Activated CD8-positive, alpha-beta memory T cell treated with anti-CD3 and anti-CD28 coated beads, Interleukin-2, amount 50 U/mL, for 1 hour (primary cell): ENCODE data around the gene ADAMTS2.
"Not testable (repeated sequence)": the region's sequence is repeated elsewhere in the genome, so short reads cannot be mapped to it uniquely, and the experiment has no call there.

Experiments used
- DNase-seq: peaks from one replicate; pipeline ENCODE4 v3.0.0-alpha.2; 2020; ENCODE audit errors: extremely low read depth

ADAMTS2 gene

DNA sequence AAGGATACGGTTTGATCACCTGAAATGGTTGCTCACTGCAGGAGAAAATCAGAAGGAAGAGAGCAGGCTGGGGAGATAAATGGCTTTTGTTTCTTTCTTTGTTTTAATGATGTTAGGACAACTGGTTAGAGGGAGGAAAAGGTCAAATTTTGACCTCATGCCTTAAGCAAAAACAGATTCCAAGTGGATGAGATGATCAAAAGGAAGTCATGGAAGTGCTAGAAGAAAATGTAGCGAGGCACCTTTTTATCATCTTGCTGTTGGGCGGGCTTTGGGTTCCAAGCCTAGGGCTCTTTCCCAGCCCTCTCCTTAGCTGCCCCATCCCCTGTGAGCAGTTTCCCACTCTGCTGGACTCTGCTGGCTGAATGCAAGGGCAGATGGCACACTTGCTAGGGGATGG lies 127.9 kb downstream of the ADAMTS2 start:
- no peak for DNase-seq

DNA sequence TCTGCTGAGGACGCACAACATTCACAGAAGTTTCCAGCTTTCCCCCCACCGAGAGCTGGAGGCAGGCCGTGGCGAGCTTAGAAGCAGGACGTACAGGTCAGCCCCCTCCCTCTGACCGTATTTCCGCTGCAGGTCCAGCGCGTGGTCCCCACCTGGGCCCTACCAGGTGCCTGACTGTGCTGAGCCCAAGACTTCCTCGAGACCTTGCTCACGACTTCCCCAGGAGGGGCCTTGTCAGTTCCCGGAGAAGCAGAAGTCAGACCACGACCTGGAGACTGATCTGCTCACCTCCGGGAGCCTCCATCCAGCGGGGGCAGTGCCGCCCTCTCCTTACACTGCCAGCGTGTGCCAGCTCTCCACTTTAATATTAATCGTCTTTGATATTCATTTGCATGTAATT lies 128.9 kb downstream of the ADAMTS2 start:
- DNase-seq, result not testable (repeated sequence)

GRCh38 chr5:179215576-179215975 lies 129.7 kb downstream of the ADAMTS2 start:
- DNase-seq, result no peak

DNA sequence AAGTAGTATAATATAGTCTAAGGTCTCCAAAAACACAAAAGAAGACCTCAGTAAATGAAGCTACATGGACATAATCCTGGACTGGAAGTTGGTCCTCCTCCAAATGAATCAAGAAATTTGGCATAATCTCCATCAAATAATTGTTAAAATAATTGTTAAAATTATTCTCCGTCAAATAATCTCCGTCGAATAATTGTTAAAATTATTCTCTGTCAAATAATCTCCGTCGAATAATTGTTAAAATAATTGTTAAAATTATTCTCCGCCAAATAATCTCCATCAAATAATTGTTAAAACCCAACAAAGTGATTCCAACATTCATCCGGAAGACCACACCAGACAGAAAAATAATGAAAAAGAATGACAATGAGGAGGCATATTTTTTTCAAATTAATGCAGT lies 130.6 kb downstream of the ADAMTS2 start:
- no peak for DNase-seq

- DNase-seq, result no peak
These were observed 132.4 kb downstream of the ADAMTS2 start for GRCh38 chr5:179212870-179213269.

DNA sequence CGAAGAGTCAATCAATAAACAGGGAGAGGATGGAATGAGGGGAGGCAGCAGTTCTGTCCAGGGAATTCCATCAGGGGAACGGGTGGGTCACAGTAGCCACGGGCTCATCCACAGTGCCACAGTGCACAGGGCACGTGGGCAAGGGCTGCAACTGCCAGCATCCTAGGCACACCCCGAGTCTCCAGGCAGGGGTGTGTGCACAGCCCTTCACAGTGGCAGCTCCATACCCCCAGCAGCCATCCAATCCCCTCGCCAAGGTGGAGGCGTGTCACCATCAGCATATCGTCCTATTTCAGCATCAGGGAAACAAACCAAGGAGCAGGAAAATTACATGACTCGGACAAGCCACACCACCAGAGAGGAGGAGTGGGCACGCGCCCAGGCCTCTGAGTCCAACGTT lies 133.6 kb downstream of the ADAMTS2 start:
- no peak for DNase-seq

GRCh38 chr5:179211068-179211467 lies 134.2 kb downstream of the ADAMTS2 start:
- no peak for DNase-seq

- DNase-seq, result no peak
These were observed 134.8 kb downstream of the ADAMTS2 start for GRCh38 chr5:179210478-179210877.

- DNase-seq, result no peak
These were observed 135.7 kb downstream of the ADAMTS2 start for GRCh38 chr5:179209359-179210150.

- no peak for DNase-seq
These were observed 136.4 kb downstream of the ADAMTS2 start for GRCh38 chr5:179208706-179209358.

DNA sequence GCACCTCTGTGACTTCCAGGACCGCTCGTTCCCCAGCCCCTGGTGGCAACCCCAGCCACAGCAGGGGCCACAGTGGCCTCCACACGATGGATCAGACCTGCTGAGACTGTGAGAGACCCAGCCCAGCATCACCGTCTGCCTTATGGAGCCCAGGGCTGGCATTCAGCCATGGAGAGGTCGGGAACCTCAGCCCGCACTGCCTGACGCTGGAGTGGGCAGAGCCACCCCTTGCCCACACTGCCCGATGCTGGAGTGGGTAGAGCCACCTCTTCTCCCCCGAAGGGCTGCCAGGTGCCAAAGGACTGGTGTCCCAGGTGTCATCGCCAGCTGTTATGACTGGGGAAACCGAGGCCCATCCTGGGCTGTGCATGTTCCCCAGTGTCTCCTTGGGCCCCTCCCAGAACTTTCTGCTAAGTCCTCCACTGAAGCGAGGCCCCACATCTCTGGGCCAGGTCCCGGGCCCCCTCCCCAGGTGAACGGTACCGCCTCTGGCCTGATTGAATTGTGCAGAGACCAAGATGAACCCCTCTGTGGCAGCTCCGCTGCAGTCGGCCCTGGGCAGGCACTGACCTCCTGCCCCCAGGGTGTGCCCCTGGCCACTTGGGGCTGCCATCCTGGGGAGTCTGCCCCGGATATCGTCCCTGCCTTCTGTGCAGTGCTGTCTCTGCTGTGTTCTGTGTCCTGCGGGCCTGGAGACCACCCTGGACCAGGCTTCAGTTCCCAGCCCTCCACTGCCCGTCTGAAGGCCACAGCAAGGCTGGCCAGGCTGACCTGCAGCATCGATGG lies 137.1 kb downstream of the ADAMTS2 start:
- no peak for DNase-seq

DNA sequence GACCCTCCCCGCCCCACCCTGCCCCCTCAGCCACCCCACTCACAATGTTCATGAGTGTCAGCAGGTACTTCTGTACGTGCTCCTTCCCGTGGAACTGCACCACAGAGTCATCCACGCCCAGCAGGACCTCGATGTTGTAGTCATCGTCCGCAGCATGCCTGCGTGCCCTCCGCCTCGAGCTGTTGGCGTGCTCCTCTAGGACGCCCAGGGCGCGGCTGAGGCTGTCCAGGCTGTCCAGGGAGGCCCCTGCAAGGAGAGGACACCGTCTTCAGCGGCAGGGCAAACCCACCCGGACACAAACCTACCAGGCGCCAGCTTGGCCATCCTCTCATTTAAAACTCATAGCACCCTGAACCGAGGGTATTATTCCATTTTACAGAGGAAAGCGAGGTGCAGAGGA lies 137.8 kb downstream of the ADAMTS2 start:
- DNase-seq, result no peak

GRCh38 chr5:179206366-179206765 lies 138.9 kb downstream of the ADAMTS2 start:
- DNase-seq, result no peak

- no peak for DNase-seq
These were observed 140.0 kb downstream of the ADAMTS2 start for GRCh38 chr5:179205277-179205676.

GRCh38 chr5:179204572-179204971 lies 140.7 kb downstream of the ADAMTS2 start:
- DNase-seq, result no peak

DNA sequence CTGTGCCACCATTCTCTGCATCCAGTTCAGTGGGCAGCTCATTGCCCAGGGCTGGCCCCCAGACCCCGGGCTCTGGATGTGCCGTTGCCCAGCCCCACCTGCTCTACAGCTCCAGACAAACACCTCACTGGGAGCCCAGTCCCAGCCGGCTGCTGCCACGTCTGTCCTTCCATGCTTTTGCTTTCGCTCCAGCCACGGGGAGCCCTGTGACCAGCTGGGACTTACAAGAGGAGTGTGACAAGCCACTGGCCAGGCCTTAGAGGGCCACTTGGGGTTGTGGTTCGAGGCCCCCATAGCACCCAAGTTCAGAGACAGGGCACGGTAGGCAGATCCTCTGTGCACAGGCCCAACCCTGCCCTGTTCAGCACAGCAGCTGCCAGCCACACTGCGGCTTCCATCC lies 142.0 kb downstream of the ADAMTS2 start:
- DNase-seq, result no peak

DNA sequence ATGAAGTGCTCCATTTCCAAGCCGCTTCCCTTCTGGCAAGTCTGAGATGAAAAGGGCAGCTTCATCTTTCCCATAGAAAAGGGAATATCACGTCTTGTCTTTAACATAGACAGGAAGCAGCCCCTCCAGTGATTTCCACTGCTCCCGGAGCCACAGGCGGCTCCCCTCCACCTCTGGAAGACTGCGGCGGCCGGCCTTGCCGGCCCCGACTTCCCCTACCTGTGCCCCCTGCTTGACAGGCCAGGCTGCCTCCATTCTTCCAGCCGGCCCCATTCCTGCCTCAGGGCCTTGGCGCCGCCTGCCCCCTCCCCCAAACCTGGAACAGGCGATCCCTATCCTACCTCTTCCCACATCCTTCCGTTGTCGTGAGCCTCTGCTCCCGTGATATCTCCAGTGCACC lies 143.3 kb downstream of the ADAMTS2 start:
- DNase-seq, result no peak

- DNase-seq, result no peak
These were observed 146.0 kb downstream of the ADAMTS2 start for GRCh38 chr5:179199246-179199645.

DNA sequence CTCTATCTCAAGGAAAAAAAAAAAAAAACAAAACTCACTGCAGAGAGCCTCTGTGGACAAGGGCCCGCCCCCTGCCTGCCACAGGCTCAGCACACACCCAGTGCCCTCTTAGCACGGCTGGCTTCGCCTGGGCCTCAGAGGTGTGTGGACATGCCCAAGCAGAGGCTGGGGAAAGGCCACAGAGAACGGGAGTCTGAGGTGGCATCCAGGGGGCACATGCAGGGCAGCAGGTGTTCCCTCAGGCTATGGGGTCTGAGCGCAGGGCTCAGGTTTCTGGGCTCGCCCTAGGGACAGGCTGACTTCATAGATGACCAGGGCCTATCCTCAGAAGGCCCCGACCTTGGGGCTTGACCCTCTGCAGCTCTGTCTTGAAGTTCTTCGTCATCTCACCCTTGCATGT lies 146.4 kb downstream of the ADAMTS2 start:
- DNase-seq, result no peak

DNA sequence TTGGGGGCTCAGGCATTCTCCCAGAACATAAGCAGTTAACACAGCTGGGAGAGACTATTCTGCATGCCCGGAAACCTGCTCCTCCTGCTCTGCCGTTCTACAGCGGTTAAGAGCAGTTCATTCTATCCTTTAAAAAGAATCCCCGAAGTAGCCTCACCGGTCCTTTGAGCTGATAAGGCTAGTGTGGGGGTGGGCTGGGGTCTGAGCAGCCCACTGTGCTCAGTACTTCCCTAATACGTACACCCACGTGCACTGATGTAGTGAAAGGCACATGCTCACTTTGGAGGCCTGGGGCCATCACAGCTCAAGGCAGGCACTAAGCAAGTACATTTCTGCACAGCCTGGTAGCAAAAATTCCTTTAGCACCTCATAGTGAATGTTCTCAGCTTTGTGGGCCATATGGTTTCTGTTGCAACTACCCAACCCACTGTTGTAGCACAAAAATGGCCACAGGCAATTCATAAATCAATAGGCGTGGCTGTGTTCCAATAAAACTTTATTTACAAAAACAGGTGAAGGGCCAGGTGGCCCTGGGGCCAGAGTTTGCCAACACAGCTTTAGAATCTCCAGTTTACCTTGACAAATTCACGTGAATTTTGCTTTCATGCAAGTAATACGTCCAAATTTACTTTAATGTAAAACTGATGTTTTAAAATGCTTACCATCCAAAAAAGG lies 148.7 kb downstream of the ADAMTS2 start:
- no peak for DNase-seq

GRCh38 chr5:179195561-179196404 lies 149.5 kb downstream of the ADAMTS2 start:
- DNase-seq, result no peak
